Measurements from ENCODE around the gene PTPRJ.

DNA sequence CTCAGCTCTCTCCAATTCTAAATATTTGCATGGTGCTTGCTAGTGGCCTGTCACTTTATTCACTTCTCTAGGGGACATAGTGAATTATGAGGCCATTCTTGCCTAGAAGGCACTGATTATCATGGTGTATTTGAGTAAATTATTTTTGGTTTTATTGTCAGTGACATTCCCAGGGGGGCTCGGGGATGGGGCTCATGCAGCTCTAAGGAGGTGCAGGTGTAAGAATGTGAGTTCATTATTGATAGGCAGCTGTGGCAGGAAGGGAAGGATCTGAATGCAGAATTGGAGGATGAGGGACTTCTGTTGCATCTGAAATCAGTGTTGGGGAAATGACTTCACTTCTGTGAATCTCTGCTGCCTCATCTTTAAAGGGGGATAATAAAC, 182.5 kb downstream of the PTPRJ start:
- TF ChIP-seq, protein P1, sequence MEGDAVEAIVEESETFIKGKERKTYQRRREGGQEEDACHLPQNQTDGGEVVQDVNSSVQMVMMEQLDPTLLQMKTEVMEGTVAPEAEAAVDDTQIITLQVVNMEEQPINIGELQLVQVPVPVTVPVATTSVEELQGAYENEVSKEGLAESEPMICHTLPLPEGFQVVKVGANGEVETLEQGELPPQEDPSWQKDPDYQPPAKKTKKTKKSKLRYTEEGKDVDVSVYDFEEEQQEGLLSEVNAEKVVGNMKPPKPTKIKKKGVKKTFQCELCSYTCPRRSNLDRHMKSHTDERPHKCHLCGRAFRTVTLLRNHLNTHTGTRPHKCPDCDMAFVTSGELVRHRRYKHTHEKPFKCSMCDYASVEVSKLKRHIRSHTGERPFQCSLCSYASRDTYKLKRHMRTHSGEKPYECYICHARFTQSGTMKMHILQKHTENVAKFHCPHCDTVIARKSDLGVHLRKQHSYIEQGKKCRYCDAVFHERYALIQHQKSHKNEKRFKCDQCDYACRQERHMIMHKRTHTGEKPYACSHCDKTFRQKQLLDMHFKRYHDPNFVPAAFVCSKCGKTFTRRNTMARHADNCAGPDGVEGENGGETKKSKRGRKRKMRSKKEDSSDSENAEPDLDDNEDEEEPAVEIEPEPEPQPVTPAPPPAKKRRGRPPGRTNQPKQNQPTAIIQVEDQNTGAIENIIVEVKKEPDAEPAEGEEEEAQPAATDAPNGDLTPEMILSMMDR (IDR thresholded peaks at IDR 0.05; ENCODE audit: poor library complexity), result no peak
- no peak for TF ChIP-seq EZH2 (IDR thresholded peaks at IDR 0.05; ENCODE audit: borderline replicate concordance)

All from hepatocyte (in vitro differentiated cells).